Naive B cell (primary cell): ENCODE measurements around the gene SECTM1. TPM values are rescaled to one million over a fixed set of nuclear protein-coding genes. Genes with fewer than 3 reads are reported as not detected.
A peak's percentile ranks its signal among the peaks of the same experiment; 100 is the strongest.

ENCODE experiments used
- ATAC-seq, 2 donors: fragments of 150-1000 bp; cut with Tn5 transposase; 2 replicates each; pipeline ENCODE4 v1.10.0; 2021; ENCODE audit warnings: low read depth in 2 of 2, mild to moderate bottlenecking in 2 of 2, moderate library complexity in 2 of 2
- DNase-seq: peaks from one replicate; pipeline ENCODE4 v3.0.0; 2022
- H3K27ac Mint-ChIP-seq, 6 donors: one replicate each; pipeline ENCODE4 v1.8.0; 2020 to 2022; ENCODE audit warnings: mild to moderate bottlenecking in 6 of 6, mixed read lengths in 6 of 6, moderate library complexity in 5 of 6, inconsistent platforms in 2 of 6
- H3K27me3 Mint-ChIP-seq, 3 donors: one replicate each; pipeline ENCODE4 v1.8.0; 2021 to 2022; ENCODE audit warnings: mixed read lengths in 3 of 3, mild to moderate bottlenecking in 1 of 3
- H3K36me3 Mint-ChIP-seq, 2 donors: one replicate each; pipeline ENCODE4 v1.8.0; 2020 to 2022; ENCODE audit warnings: mixed read lengths in 2 of 2, inconsistent platforms in 1 of 2, mild to moderate bottlenecking in 1 of 2
- H3K4me1 Mint-ChIP-seq, 3 donors: one replicate each; pipeline ENCODE4 v1.8.0; 2020 to 2022; ENCODE audit warnings: mixed read lengths in 3 of 3, inconsistent platforms in 1 of 3, mild to moderate bottlenecking in 1 of 3, moderate library complexity in 1 of 3
- H3K4me3 Mint-ChIP-seq, 8 donors: one replicate each; pipeline ENCODE4 v1.8.0; 2020 to 2022; ENCODE audit warnings: mild to moderate bottlenecking in 8 of 8, mixed read lengths in 8 of 8, moderate library complexity in 8 of 8, inconsistent platforms in 2 of 8
- H3K9me3 Mint-ChIP-seq, 7 donors: one replicate each; pipeline ENCODE4 v1.8.0; 2020 to 2022; ENCODE audit warnings: mixed read lengths in 7 of 7, mild to moderate bottlenecking in 5 of 7, inconsistent platforms in 2 of 7, moderate library complexity in 1 of 7
- polyA plus RNA-seq, 6 donors: library from polyadenylated mRNA; unstranded; fragments of 300-500 nt; fragmentation: Illumina TruSeq; gene quantifications; one replicate each; pipeline ENCODE4 v1.2.3, GENCODE V29; 2021; ENCODE audit warnings: low read depth in 6 of 6

The SECTM1 gene
- polyA plus RNA-seq, 6 donors from 2014 or later = 0.19 to 2.2 TPM; not detected in 4

- DNase-seq (peak; percentile 91), ATAC-seq (peak; percentile 80 to 82)
- Mint-ChIP-seq H3K27me3 (peaks cover 3 to 6% (median 5%) of the 10 kb centered on the region in 3 donors), H3K27ac (peak within 1 kb of the TSS; percentile 98 to 99 (median 99)), H3K4me3 (peak within 1 kb of the TSS; percentile 77 to 99 (median 94)), H3K36me3 (peaks cover 0 to 6% of the 10 kb centered on the region in 2 donors), H3K9me3 (no peaks in the 10 kb centered on the region), H3K4me1 (peaks cover 32 to 53% (median 46%) of the 10 kb centered on the region in 3 donors)
Observed at GRCh38 chr17:82273327-82274133, 60.0 kb downstream of the SECTM1 start, which contains the start of gene CSNK1D. Gene CSNK1D, minus strand, starts transcription at chr17:82273700. Its CDS starts 319 bp downstream, at chr17:82273381.

DNA sequence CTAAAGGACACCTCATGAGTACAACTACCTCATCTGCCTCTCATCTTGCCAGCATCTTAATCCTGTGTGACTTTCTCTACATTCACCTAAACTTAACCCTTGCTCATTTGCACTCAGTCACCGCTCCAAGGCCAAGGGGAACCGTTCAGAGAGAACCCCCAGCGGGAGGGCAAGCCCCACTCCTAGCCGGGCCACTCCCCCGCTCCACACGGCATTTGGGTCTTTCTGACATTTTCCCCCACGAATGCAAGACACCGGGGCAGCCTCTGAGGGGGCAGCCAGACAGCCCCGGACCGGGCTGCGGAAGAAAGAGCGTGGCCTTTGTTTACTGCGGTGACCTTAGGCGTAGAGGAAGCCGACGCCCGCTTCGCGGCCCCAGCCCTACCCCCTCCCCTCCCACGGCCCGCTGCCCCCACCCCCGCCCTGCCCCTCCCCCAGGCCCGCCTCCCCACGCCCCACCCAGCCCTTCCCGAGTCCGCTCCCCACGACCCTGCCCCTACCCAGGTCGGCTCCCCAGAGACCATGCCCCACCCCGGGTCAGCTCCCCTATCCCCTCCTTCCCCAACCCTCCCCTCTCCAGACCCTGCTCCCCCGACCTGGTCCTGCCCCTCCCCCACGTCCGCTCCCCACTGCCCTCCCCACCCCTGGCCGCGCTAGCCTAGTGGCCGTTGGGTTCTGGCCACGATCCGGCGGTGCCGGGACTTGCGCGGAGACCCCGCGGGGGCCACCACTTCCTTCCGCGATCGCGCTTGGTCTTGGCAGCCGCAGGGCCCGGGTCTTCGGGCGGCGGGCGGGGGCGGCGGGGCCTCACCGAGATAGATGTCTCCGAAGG lies 60.9 kb downstream of the SECTM1 start:
- H3K4me3 Mint-ChIP-seq = peak overlapping the region; percentile 77 to 99 (median 94)
- peaks cover 0 to 6% of the 10 kb centered on the region in 2 donors for H3K36me3 Mint-ChIP-seq
- ATAC-seq = peak; percentile 26 to 33
- H3K9me3 Mint-ChIP-seq = no peaks in the 10 kb centered on the region
- H3K27me3 Mint-ChIP-seq = peaks cover 0 to 6% (median 5%) of the 10 kb centered on the region in 3 donors
- peak overlapping the region; percentile 92 to 99 (median 98) for H3K27ac Mint-ChIP-seq
- peaks cover 34 to 61% (median 54%) of the 10 kb centered on the region in 3 donors for H3K4me1 Mint-ChIP-seq
- DNase-seq = peak; percentile 54

DNA sequence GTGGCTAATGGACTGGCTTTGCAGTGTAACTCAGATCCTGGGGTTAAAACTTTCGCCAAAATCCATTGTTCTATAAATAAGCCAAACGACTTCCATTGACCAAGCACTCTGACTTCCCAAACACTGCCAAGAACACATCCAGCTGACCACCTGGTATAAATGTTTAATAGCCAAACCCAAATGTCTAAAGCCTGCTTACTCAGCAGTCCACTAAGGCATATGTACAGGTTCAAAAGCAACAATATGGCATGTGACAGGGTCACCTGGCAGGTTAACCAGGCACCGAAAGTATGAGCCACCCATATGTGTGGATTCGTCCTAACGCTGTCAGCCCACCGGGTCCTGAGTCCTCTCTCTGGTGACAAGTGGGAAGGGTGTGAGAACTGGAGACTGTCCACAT lies 62.2 kb downstream of the SECTM1 start:
- Mint-ChIP-seq H3K9me3 (no peaks in the 10 kb centered on the region), H3K4me3 (peak overlapping the region in 7 of 8 donors; percentile 23 to 97 (median 92)), H3K36me3 (peaks cover 0 to 6% of the 10 kb centered on the region in 2 donors), H3K27me3 (no peaks in the 10 kb centered on the region), H3K27ac (peak overlapping the region in 3 of 6 donors; percentile 47 to 92 (median 82)), H3K4me1 (peaks cover 38 to 73% (median 66%) of the 10 kb centered on the region in 3 donors)
- no peak for ATAC-seq
- DNase-seq = no peak

Other genes with a start within 250 kb of the SECTM1 start
- gene FASN, start 235.5 kb downstream of the SECTM1 start, polyA plus RNA-seq = under 1 TPM in 5 of 6 donors, not detected in 1; 0.05 to 0.75 (median 0.50) TPM
- gene CCDC57, start 120.9 kb downstream of the SECTM1 start, polyA plus RNA-seq = 10 to 100 TPM; 15.9 to 31.8 (median 26.5) TPM
- 1 to 10 TPM; 1.9 to 3.6 (median 1.9) TPM for gene SLC16A3, start 104.7 kb downstream of the SECTM1 start, polyA plus RNA-seq
- 10 to 100 TPM; 27.7 to 78.6 (median 63.4) TPM for gene CSNK1D, start 60.1 kb downstream of the SECTM1 start, polyA plus RNA-seq
- gene CD7, start 16.2 kb downstream of the SECTM1 start, polyA plus RNA-seq = 1 to 10 TPM in 2 of 6 donors, under 1 TPM in 2, not detected in 2; 0.50 to 1.5 (median 1.0) TPM
- gene TEX19, start 25.5 kb upstream of the SECTM1 start, polyA plus RNA-seq = not detected
- gene UTS2R, start 38.0 kb upstream of the SECTM1 start, polyA plus RNA-seq = not detected
- 10 to 100 TPM; 10.8 to 30.5 (median 18.2) TPM for gene HEXD, start 84.6 kb upstream of the SECTM1 start, polyA plus RNA-seq
- gene OGFOD3, start 84.8 kb upstream of the SECTM1 start, polyA plus RNA-seq = 10 to 100 TPM; 22.8 to 31.6 (median 26.1) TPM
- 100 to 1,000 TPM; 274 to 340 (median 303) TPM for gene CYBC1, start 117.0 kb upstream of the SECTM1 start, polyA plus RNA-seq
- gene NARF, start 125.0 kb upstream of the SECTM1 start, polyA plus RNA-seq = 100 to 1,000 TPM in 3 of 6 donors, 10 to 100 TPM in 3; 72.3 to 137 (median 95.0) TPM
- 1 to 10 TPM; 2.5 to 6.0 (median 4.4) TPM for gene FOXK2, start 186.0 kb upstream of the SECTM1 start, polyA plus RNA-seq